Astrocyte (in vitro differentiated cells and primary cell): ENCODE measurements around the gene GUK1. TPM values are rescaled to one million over a fixed set of nuclear protein-coding genes. Genes with fewer than 3 reads are reported as not detected.
A peak's percentile ranks its signal among the peaks of the same experiment; 100 is the strongest.

Source experiments
- DNase-seq: peaks from one replicate; pipeline ENCODE4 v3.0.0-alpha.2; 2010; ENCODE audit warnings: low read depth
- FAIRE-seq: peaks from 2 replicates; lab custom pipeline; 2011; peaks lifted over from hg19 to GRCh38; lab: Jason Lieb, UNC
- H2AFZ ChIP-seq: 2 replicates; pipeline ENCODE4 v1.6.0; 2012; ENCODE audit warnings: low read depth, low read length, inconsistent platforms
- H3K27ac ChIP-seq: 2 replicates; pipeline ENCODE4 v1.5.1; 2011; ENCODE audit warnings: low read depth, low read length, inconsistent platforms
- H3K27me3 ChIP-seq: 2 replicates; pipeline ENCODE4 v1.6.0; 2011; ENCODE audit warnings: low read length, inconsistent platforms; ENCODE audit not compliant: insufficient read depth
- H3K36me3 ChIP-seq: 2 replicates; pipeline ENCODE4 v1.5.1; 2011; ENCODE audit warnings: low read length, inconsistent platforms; ENCODE audit not compliant: insufficient read depth
- H3K4me1 ChIP-seq: 2 replicates; pipeline ENCODE4 v1.5.1; 2011; ENCODE audit warnings: low read length, inconsistent platforms; ENCODE audit not compliant: insufficient read depth
- H3K4me2 ChIP-seq: 2 replicates; pipeline ENCODE4 v1.6.0; 2012; ENCODE audit warnings: low read length, inconsistent platforms
- H3K4me3 ChIP-seq: 2 replicates; pipeline ENCODE4 v1.5.1; 2011; ENCODE audit warnings: low read depth, mild to moderate bottlenecking, low read length, inconsistent platforms; ENCODE audit not compliant: insufficient read depth
- H3K79me2 ChIP-seq: 2 replicates; pipeline ENCODE4 v1.6.0; 2012; ENCODE audit warnings: mild to moderate bottlenecking, low read length, inconsistent platforms; ENCODE audit not compliant: insufficient read depth
- H3K9ac ChIP-seq: 2 replicates; pipeline ENCODE4 v1.6.0; 2012; ENCODE audit warnings: mild to moderate bottlenecking, low read length, inconsistent platforms
- H3K9me3 ChIP-seq: 2 replicates; pipeline ENCODE4 v1.5.1; 2012; ENCODE audit warnings: low read depth, mild to moderate bottlenecking, low read length, inconsistent platforms; ENCODE audit not compliant: insufficient read depth
- H4K20me1 ChIP-seq: 2 replicates; pipeline ENCODE4 v1.6.0; 2012; ENCODE audit warnings: low read length, inconsistent platforms; ENCODE audit not compliant: insufficient read depth
- H3K27ac Mint-ChIP-seq: one replicate; pipeline ENCODE4 v1.8.0; 2021; ENCODE audit warnings: mild to moderate bottlenecking, mixed read lengths; ENCODE audit not compliant: unreplicated experiment
- H3K27me3 Mint-ChIP-seq: one replicate; pipeline ENCODE4 v1.8.0; 2021; ENCODE audit warnings: low read depth, mixed read lengths; ENCODE audit not compliant: unreplicated experiment
- H3K36me3 Mint-ChIP-seq: one replicate; pipeline ENCODE4 v1.8.0; 2021; ENCODE audit warnings: low read depth, mixed read lengths; ENCODE audit not compliant: unreplicated experiment
- H3K4me1 Mint-ChIP-seq: one replicate; pipeline ENCODE4 v1.8.0; 2021; ENCODE audit warnings: low read depth, mixed read lengths; ENCODE audit not compliant: unreplicated experiment
- H3K4me3 Mint-ChIP-seq: one replicate; pipeline ENCODE4 v1.8.0; 2021; ENCODE audit warnings: mild to moderate bottlenecking, moderate library complexity, mixed read lengths; ENCODE audit not compliant: unreplicated experiment
- H3K9me3 Mint-ChIP-seq: one replicate; pipeline ENCODE4 v1.8.0; 2021; ENCODE audit warnings: mild to moderate bottlenecking, mixed read lengths; ENCODE audit not compliant: unreplicated experiment
- EZH2 ChIP-seq: IDR thresholded peaks from 2 replicates; pipeline ENCODE4 v1.6.1; 2012; ENCODE audit warnings: mild to moderate bottlenecking, low read length, inconsistent platforms; ENCODE audit not compliant: insufficient read depth
- total RNA-seq: library from RNA; stranded (reverse); gene quantifications from 2 replicates; pipeline ENCODE4 v1.2.1, GENCODE V29; 2021
- TF ChIP-seq, protein P1 (sequence below): IDR thresholded peaks from 2 replicates; pipeline ENCODE4 v1.5.1; 2011; ENCODE audit warnings: low read depth, mild to moderate bottlenecking, inconsistent platforms, low read length, moderate library complexity; ENCODE audit not compliant: insufficient read depth

Gene GUK1
- total RNA-seq, 1 donor from 2014 or later: 214 TPM

DNA sequence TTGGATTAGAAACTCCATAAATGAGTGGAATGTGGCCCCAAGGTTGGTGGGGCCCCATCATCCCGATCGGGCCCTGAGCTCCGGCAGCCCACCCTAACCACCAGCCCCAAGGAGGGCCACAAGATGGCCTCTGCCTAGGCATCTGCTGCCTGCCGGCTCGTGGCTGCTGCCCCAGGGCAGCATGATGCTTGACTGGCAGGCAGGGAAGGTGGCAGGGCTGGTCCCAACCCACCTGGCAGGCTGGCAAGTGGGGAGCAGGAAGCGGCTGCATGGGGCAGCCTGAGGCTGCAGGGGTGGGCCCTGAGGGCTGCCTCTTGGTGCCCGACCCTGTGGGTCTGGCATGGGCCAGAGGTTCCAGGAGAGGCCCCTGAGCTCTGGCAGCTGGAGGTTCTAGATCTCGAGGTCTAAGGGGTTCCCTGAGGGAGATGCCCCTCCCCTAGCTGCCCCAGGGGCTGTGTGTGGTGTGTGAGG lies 8.9 kb downstream of the GUK1 start:
- Histone ChIP-seq H3K4me3 (no peak overlapping the region), H3K79me2 (peaks cover 50% of the 10 kb centered on the region), H3K9me3 (no peaks in the 10 kb centered on the region), H3K4me2 (no peak overlapping the region), H3K4me1 (peaks cover 22% of the 10 kb centered on the region), H2AFZ (no peak overlapping the region), H4K20me1 (peaks cover 56% of the 10 kb centered on the region), H3K9ac (peak overlapping the region; percentile 35), H3K27ac (no peak overlapping the region), H3K27me3 (no peaks in the 10 kb centered on the region), H3K36me3 (peaks cover 6% of the 10 kb centered on the region)
- no peak for DNase-seq
- Mint-ChIP-seq H3K27ac (no peak overlapping the region), H3K27me3 (no peaks in the 10 kb centered on the region), H3K4me3 (no peak overlapping the region), H3K36me3 (peaks cover 2% of the 10 kb centered on the region), H3K9me3 (no peaks in the 10 kb centered on the region), H3K4me1 (peaks cover 3% of the 10 kb centered on the region)
- no peak for FAIRE-seq
- TF ChIP-seq EZH2: no peak
- TF ChIP-seq, protein P1, sequence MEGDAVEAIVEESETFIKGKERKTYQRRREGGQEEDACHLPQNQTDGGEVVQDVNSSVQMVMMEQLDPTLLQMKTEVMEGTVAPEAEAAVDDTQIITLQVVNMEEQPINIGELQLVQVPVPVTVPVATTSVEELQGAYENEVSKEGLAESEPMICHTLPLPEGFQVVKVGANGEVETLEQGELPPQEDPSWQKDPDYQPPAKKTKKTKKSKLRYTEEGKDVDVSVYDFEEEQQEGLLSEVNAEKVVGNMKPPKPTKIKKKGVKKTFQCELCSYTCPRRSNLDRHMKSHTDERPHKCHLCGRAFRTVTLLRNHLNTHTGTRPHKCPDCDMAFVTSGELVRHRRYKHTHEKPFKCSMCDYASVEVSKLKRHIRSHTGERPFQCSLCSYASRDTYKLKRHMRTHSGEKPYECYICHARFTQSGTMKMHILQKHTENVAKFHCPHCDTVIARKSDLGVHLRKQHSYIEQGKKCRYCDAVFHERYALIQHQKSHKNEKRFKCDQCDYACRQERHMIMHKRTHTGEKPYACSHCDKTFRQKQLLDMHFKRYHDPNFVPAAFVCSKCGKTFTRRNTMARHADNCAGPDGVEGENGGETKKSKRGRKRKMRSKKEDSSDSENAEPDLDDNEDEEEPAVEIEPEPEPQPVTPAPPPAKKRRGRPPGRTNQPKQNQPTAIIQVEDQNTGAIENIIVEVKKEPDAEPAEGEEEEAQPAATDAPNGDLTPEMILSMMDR: no peak

DNA sequence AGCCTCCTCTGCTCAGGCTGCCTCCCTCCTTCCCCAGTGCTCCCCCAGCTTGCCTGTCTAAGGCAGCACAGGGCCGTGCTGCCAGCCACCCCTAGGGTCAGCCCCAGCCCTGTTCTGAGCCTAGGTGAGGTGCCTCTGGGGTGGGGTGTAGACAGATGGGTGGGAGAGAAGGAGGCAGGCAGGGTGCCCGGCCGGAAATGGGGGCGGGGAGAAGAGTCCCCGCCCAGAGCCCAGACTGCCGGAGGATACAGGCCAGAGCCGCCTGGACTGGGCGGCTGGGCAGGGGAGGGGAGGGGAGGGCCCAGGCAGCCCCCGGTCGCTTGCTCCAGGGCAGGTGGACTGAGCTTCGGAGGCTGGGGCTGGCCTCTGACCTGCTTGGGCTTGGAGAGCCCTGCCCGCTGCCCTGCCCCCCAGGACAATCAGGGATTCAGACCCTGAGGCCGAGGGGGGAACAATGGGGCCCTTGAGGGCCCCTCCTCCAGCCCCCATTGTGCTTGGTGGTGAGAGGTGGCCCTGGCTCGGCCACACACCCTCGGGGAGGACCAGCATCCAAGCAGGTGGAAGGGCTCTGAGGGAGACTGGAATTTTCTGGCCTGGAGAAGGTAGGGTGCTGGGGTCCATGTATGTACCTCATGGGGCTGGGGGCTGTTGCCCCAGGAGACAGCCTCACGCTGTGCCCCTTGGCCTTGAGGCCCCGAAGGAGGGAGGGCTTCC lies 9.5 kb downstream of the GUK1 start, which contains the start of gene GJC2:
GJC2 (plus strand) TSS at position 525 of the 714 bp plus-strand sequence. CDS start 7,829 bp downstream, outside the sequence.
- peaks cover 44% of the 10 kb centered on the region for H3K79me2 ChIP-seq
- H3K36me3 ChIP-seq: peaks cover 6% of the 10 kb centered on the region
- no peaks in the 10 kb centered on the region for H3K9me3 Mint-ChIP-seq
- H3K4me3 Mint-ChIP-seq: no peak within 1 kb of the TSS
- peak within 1 kb of the TSS; percentile 35 for H3K9ac ChIP-seq
- FAIRE-seq (no peak), DNase-seq (no peak)
- no peak within 1 kb of the TSS for H3K27ac Mint-ChIP-seq
- no peak within 1 kb of the TSS for H2AFZ ChIP-seq
- TF ChIP-seq EZH2: no peak
- TF ChIP-seq, protein P1: no peak
- H3K4me3 ChIP-seq: no peak within 1 kb of the TSS
- peaks cover 55% of the 10 kb centered on the region for H4K20me1 ChIP-seq
- H3K4me1 ChIP-seq: peaks cover 22% of the 10 kb centered on the region
- peaks cover 2% of the 10 kb centered on the region for H3K4me1 Mint-ChIP-seq
- no peak within 1 kb of the TSS for H3K27ac ChIP-seq
- peak within 1 kb of the TSS; percentile 25 for H3K4me2 ChIP-seq
- no peaks in the 10 kb centered on the region for H3K27me3 Mint-ChIP-seq
- H3K9me3 ChIP-seq: no peaks in the 10 kb centered on the region
- H3K36me3 Mint-ChIP-seq: peaks cover 4% of the 10 kb centered on the region
- H3K27me3 ChIP-seq: no peaks in the 10 kb centered on the region

GRCh38 chr1:228150120-228150460 lies 10.0 kb downstream of the GUK1 start:
- Mint-ChIP-seq H3K27me3 (no peaks in the 10 kb centered on the region), H3K27ac (no peak overlapping the region), H3K4me3 (no peak overlapping the region), H3K9me3 (no peaks in the 10 kb centered on the region), H3K36me3 (peaks cover 4% of the 10 kb centered on the region), H3K4me1 (peaks cover 2% of the 10 kb centered on the region)
- H3K4me3 ChIP-seq: no peak overlapping the region
- TF ChIP-seq, protein P1: no peak
- no peak for TF ChIP-seq EZH2
- H3K36me3 ChIP-seq: peaks cover 6% of the 10 kb centered on the region
- no peak for FAIRE-seq
- H3K27me3 ChIP-seq: no peaks in the 10 kb centered on the region
- peaks cover 51% of the 10 kb centered on the region for H4K20me1 ChIP-seq
- H3K9ac ChIP-seq: peak overlapping the region; percentile 23
- DNase-seq: no peak
- H3K4me1 ChIP-seq: peaks cover 22% of the 10 kb centered on the region
- no peaks in the 10 kb centered on the region for H3K9me3 ChIP-seq
- no peak overlapping the region for H2AFZ ChIP-seq
- H3K27ac ChIP-seq: no peak overlapping the region
- peaks cover 38% of the 10 kb centered on the region for H3K79me2 ChIP-seq
- H3K4me2 ChIP-seq: peak overlapping the region; percentile 25
